Measurements from ENCODE around the gene KCNH1. TPM values are rescaled to one million over a fixed set of nuclear protein-coding genes. Genes with fewer than 3 reads are reported as not detected.
A peak's percentile ranks its signal among the peaks of the same experiment; 100 is the strongest.
"Not testable (repeated sequence)": the region's sequence is repeated elsewhere in the genome, so short reads cannot be mapped to it uniquely, and the experiment has no call there.

Gene KCNH1
- total RNA-seq, 2 experiments from 2014 or later: not detected

- no peak overlapping the region for H3K4me3 Mint-ChIP-seq
- no peaks in the 10 kb centered on the region for H3K36me3 Mint-ChIP-seq (ENCODE audit: low read depth)
- DNase-seq: no peak
- no peak for ATAC-seq
- CTCF ChIA-PET: no interaction called here
- peaks cover 5% of the 10 kb centered on the region for H3K9me3 Mint-ChIP-seq
- H3K4me1 Mint-ChIP-seq (ENCODE audit: low read depth): no peaks in the 10 kb centered on the region
- intact Hi-C loops (cut with micrococcal nuclease): no loop called here
- no peak overlapping the region for H3K27ac Mint-ChIP-seq
- no peak for TF ChIP-seq CTCF (IDR thresholded peaks at IDR 0.05)
- POLR2A ChIA-PET: no interaction called here
- peaks cover 1% of the 10 kb centered on the region for H3K27me3 Mint-ChIP-seq
These were observed 155.5 kb downstream of the KCNH1 start for GRCh38 chr1:210978316-210978973.

GRCh38 chr1:210951279-210951678 is 182.7 kb downstream of the KCNH1 start:
- intact Hi-C loops (cut with micrococcal nuclease): no loop called here
- no peak for TF ChIP-seq CTCF (IDR thresholded peaks at IDR 0.05)
- no peak for ATAC-seq

GRCh38 chr1:210949940-210950546 is 183.9 kb downstream of the KCNH1 start:
- peak; percentile 48 for TF ChIP-seq CTCF (IDR thresholded peaks at IDR 0.05)
- H3K4me3 Mint-ChIP-seq; POLR2A ChIA-PET; H3K36me3 Mint-ChIP-seq (ENCODE audit: low read depth); H3K9me3 Mint-ChIP-seq; H3K4me1 Mint-ChIP-seq (ENCODE audit: low read depth); H3K27ac Mint-ChIP-seq; H3K27me3 Mint-ChIP-seq: not testable (repeated sequence)
- peak; percentile 72 for DNase-seq
- CTCF ChIA-PET: interaction anchor here (0.8 to 1.7 kb wide), 6 partner anchors 9 to 501 kb away, joined by 3 to 6 read pairs (median 4); partner anchors contain the start of gene KCNH1
- intact Hi-C loops (cut with micrococcal nuclease): loop anchor here (10.0 kb wide), 1 partner anchor 365 kb away; no protein-coding TSS in a partner anchor
- ATAC-seq: peak; percentile 73

More at GRCh38 chr1:210951279-210951678, 182.7 kb downstream of the KCNH1 start:
- ChIA-PET CTCF (interaction anchor here (0.5 to 1.6 kb wide), 3 partner anchors 18 to 544 kb away, joined by 3 to 5 read pairs (median 5); no protein-coding TSS in a partner anchor), POLR2A (no interaction called here)
- DNase-seq: no peak
- Mint-ChIP-seq H3K9me3 (no peaks in the 10 kb centered on the region), H3K27ac (no peak overlapping the region), H3K27me3 (peaks cover 1% of the 10 kb centered on the region), H3K36me3 (ENCODE audit: low read depth) (no peaks in the 10 kb centered on the region), H3K4me3 (no peak overlapping the region), H3K4me1 (ENCODE audit: low read depth) (no peaks in the 10 kb centered on the region)

GRCh38 chr1:210949489-210949888 is 184.5 kb downstream of the KCNH1 start:
- ATAC-seq (no peak), DNase-seq (no peak)
- Mint-ChIP-seq H3K4me1 (ENCODE audit: low read depth) (no peaks in the 10 kb centered on the region), H3K27me3 (peaks cover 1% of the 10 kb centered on the region), H3K36me3 (ENCODE audit: low read depth) (no peaks in the 10 kb centered on the region), H3K4me3 (no peak overlapping the region), H3K9me3 (no peaks in the 10 kb centered on the region), H3K27ac (no peak overlapping the region)
- CTCF ChIA-PET: interaction anchor here (0.8 to 1.7 kb wide), 6 partner anchors 9 to 501 kb away, joined by 3 to 6 read pairs (median 4); partner anchors contain the start of gene KCNH1
- intact Hi-C loops (cut with micrococcal nuclease): loop anchor here (10.0 kb wide), 1 partner anchor 365 kb away; no protein-coding TSS in a partner anchor
- no peak for TF ChIP-seq CTCF (IDR thresholded peaks at IDR 0.05)
- POLR2A ChIA-PET: no interaction called here

GRCh38 chr1:210949039-210949438 is 184.9 kb downstream of the KCNH1 start:
- no peak for DNase-seq
- ChIA-PET POLR2A (no interaction called here), CTCF (interaction anchor here (0.6 to 1.7 kb wide), 6 partner anchors 10 to 502 kb away, joined by 3 to 6 read pairs (median 4); partner anchors contain the start of gene KCNH1)
- no peak for ATAC-seq
- H3K9me3 Mint-ChIP-seq: no peaks in the 10 kb centered on the region
- H3K4me1 Mint-ChIP-seq (ENCODE audit: low read depth): no peaks in the 10 kb centered on the region
- intact Hi-C loops (cut with micrococcal nuclease): loop anchor here (10.0 kb wide), 1 partner anchor 364 kb away; no protein-coding TSS in a partner anchor
- no peaks in the 10 kb centered on the region for H3K27me3 Mint-ChIP-seq
- no peak overlapping the region for H3K27ac Mint-ChIP-seq
- H3K36me3 Mint-ChIP-seq (ENCODE audit: low read depth): no peaks in the 10 kb centered on the region
- no peak for TF ChIP-seq CTCF (IDR thresholded peaks at IDR 0.05)
- H3K4me3 Mint-ChIP-seq: no peak overlapping the region

All from activated CD8-positive, alpha-beta T cell treated with anti-CD3 and anti-CD28 coated beads for 36 hours (primary cell).